ENCODE data around the gene ARID5B.

The ARID5B gene

GRCh38 chr10:62050893-62051433 lies 149.5 kb downstream of the ARID5B start:
- no peak for DNase-seq (ENCODE audit: low spot score)

- no peak for DNase-seq (ENCODE audit: low spot score)
These were observed 150.8 kb downstream of the ARID5B start for GRCh38 chr10:62052276-62052675.

- DNase-seq (ENCODE audit: low spot score): no peak
These were observed 152.4 kb downstream of the ARID5B start for GRCh38 chr10:62053860-62054259.

GRCh38 chr10:62054408-62054807 lies 152.9 kb downstream of the ARID5B start:
- no peak for DNase-seq (ENCODE audit: low spot score)

GRCh38 chr10:62054830-62055229 lies 153.3 kb downstream of the ARID5B start:
- no peak for DNase-seq (ENCODE audit: low spot score)

- DNase-seq (ENCODE audit: low spot score): no peak
These were observed 154.7 kb downstream of the ARID5B start for GRCh38 chr10:62056219-62056618.

- no peak for DNase-seq (ENCODE audit: low spot score)
These were observed 155.2 kb downstream of the ARID5B start for GRCh38 chr10:62056698-62057097.

GRCh38 chr10:62057359-62057758 lies 155.9 kb downstream of the ARID5B start:
- no peak for DNase-seq (ENCODE audit: low spot score)

- no peak for DNase-seq (ENCODE audit: low spot score)
These were observed 156.4 kb downstream of the ARID5B start for GRCh38 chr10:62057850-62058249.

GRCh38 chr10:62058476-62058875 lies 157.0 kb downstream of the ARID5B start:
- DNase-seq (ENCODE audit: low spot score): no peak

GRCh38 chr10:62058896-62059216 lies 157.4 kb downstream of the ARID5B start:
- DNase-seq (ENCODE audit: low spot score): no peak

GRCh38 chr10:62059217-62059920 lies 157.9 kb downstream of the ARID5B start:
- no peak for DNase-seq (ENCODE audit: low spot score)

GRCh38 chr10:62062028-62062427 lies 160.5 kb downstream of the ARID5B start:
- DNase-seq (ENCODE audit: low spot score): no peak

- no peak for DNase-seq (ENCODE audit: low spot score)
These were observed 161.4 kb downstream of the ARID5B start for GRCh38 chr10:62062752-62063512.

GRCh38 chr10:62063795-62064472 lies 162.4 kb downstream of the ARID5B start:
- DNase-seq (ENCODE audit: low spot score): no peak

- no peak for DNase-seq (ENCODE audit: low spot score)
These were observed 166.1 kb downstream of the ARID5B start for GRCh38 chr10:62067560-62067959.

GRCh38 chr10:62068464-62068863 lies 167.0 kb downstream of the ARID5B start:
- no peak for DNase-seq (ENCODE audit: low spot score)

GRCh38 chr10:62069452-62070178 lies 168.1 kb downstream of the ARID5B start:
- no peak for DNase-seq (ENCODE audit: low spot score)

GRCh38 chr10:62071846-62072281 lies 170.4 kb downstream of the ARID5B start:
- no peak for DNase-seq (ENCODE audit: low spot score)

- DNase-seq (ENCODE audit: low spot score): no peak
These were observed 171.4 kb downstream of the ARID5B start for GRCh38 chr10:62072901-62073300.

GRCh38 chr10:62073429-62073828 lies 171.9 kb downstream of the ARID5B start:
- DNase-seq (ENCODE audit: low spot score): no peak

GRCh38 chr10:62075414-62075813 lies 173.9 kb downstream of the ARID5B start:
- no peak for DNase-seq (ENCODE audit: low spot score)
